AG04450 (cell line): ENCODE measurements around the gene RHOC. TPM values are rescaled to one million over a fixed set of nuclear protein-coding genes. Genes with fewer than 3 reads are reported as not detected.

Experiments used
- CTCF ChIA-PET: fragments of 300-600, 350-600 bp; formaldehyde crosslinking; extraction: SDS; loops from one replicate; lab custom pipeline; 2022; ENCODE audit warnings: antibody characterized with exemption, inconsistent platforms; lab: Charles Lee
- POLR2A ChIA-PET: fragments of 350-600 bp; formaldehyde crosslinking; extraction: SDS; loops from one replicate; lab custom pipeline; 2021; ENCODE audit warnings: antibody characterized with exemption, inconsistent platforms; lab: Yijun Ruan, JAX
- DNase-seq: peaks from one replicate; pipeline ENCODE4 v3.0.0-alpha.2; 2011; ENCODE audit warnings: low read depth, low spot score
- H3K27ac ChIP-seq: one replicate; pipeline ENCODE4 v1.5.1; 2012; ENCODE audit warnings: low read depth, low read length, control low read depth
- H3K27me3 ChIP-seq: one replicate; pipeline ENCODE4 v1.6.0; 2012; ENCODE audit warnings: low read length; ENCODE audit not compliant: control insufficient read depth, insufficient read depth
- H3K4me3 ChIP-seq: 2 replicates; pipeline ENCODE4 v1.5.1; 2011; ENCODE audit warnings: mild to moderate bottlenecking, low read depth, low read length, control low read depth
- H3K9me3 ChIP-seq: 2 replicates; pipeline ENCODE4 v1.5.1; 2012; ENCODE audit warnings: low read length; ENCODE audit not compliant: control insufficient read depth, insufficient read depth
- polyA plus RNA-seq: library from polyadenylated mRNA; depleted of rRNA; stranded (reverse); fragments of >200 nt; gene quantifications from 2 replicates; pipeline ENCODE4 v1.2.3, GENCODE V29; 2011
- TF ChIP-seq, protein P1 (sequence below): IDR thresholded peaks from 2 replicates; pipeline ENCODE4 v1.5.1; 2011; ENCODE audit warnings: low read depth, low read length, control low read depth, inconsistent platforms

Gene RHOC
- polyA plus RNA-seq, 1 experiment = 574 TPM

DNA sequence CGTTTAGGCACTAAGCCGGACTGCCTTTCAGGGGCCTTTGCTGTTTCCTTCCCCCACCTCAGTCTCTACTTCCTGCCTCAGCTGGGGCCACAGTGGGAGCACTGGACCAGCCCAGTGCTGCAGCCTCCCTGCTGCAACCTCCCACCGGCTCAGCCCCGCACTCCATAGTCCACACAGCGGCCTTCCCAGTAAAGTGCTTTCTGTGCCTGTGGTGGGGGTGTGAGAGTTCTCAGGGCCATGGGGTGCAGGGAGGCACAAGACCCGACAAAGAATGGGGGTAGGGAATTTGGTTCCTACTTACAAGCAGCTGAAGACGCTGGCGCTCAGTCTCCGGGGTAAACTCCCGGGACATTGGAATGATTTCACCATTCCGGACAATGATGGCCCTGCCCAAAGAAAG lies 4.7 kb upstream of the RHOC start:
- no peak for DNase-seq
- ChIA-PET CTCF (no interaction called here), POLR2A (no interaction called here)
- TF ChIP-seq, protein P1, sequence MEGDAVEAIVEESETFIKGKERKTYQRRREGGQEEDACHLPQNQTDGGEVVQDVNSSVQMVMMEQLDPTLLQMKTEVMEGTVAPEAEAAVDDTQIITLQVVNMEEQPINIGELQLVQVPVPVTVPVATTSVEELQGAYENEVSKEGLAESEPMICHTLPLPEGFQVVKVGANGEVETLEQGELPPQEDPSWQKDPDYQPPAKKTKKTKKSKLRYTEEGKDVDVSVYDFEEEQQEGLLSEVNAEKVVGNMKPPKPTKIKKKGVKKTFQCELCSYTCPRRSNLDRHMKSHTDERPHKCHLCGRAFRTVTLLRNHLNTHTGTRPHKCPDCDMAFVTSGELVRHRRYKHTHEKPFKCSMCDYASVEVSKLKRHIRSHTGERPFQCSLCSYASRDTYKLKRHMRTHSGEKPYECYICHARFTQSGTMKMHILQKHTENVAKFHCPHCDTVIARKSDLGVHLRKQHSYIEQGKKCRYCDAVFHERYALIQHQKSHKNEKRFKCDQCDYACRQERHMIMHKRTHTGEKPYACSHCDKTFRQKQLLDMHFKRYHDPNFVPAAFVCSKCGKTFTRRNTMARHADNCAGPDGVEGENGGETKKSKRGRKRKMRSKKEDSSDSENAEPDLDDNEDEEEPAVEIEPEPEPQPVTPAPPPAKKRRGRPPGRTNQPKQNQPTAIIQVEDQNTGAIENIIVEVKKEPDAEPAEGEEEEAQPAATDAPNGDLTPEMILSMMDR = no peak
- Histone ChIP-seq H3K9me3 (no peaks in the 10 kb centered on the region; the same call in 1 of the 2 replicates), H3K4me3 (no peak overlapping the region), H3K27ac (no peak overlapping the region), H3K27me3 (peaks cover 3% of the 10 kb centered on the region)

DNA sequence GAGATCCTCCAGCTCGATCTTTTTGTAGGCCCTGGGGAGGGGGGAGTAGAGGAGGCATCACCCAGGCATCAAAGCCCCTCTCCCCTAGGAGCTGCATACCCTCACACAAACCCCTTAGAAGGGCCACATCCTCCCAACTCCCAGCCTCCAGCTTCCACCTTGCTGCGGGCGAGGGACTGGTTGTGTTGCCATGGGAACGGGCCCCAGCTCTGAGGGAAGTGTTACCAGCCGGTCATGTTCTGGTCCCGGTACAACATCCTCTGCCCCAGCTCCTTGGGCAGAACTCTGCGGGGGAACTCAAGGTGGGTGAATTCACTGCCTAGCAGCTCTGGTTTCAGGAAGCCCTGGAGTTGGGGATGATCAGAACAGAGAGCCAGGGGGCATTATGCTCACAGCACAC lies 4.1 kb upstream of the RHOC start:
- TF ChIP-seq, protein P1 = no peak
- Histone ChIP-seq H3K9me3 (no peaks in the 10 kb centered on the region; the same call in 1 of the 2 replicates), H3K4me3 (no peak overlapping the region), H3K27ac (no peak overlapping the region), H3K27me3 (peaks cover 3% of the 10 kb centered on the region)
- ChIA-PET CTCF (interaction anchor here (1.4 kb wide), 1 partner anchor 93 kb away, joined by 6 read pairs; no protein-coding TSS in a partner anchor), POLR2A (no interaction called here)
- DNase-seq = no peak

- H3K9me3 ChIP-seq = no peaks in the 10 kb centered on the region; the same call in 1 of the 2 replicates
- no peak overlapping the region for H3K27ac ChIP-seq
- ChIA-PET CTCF (interaction anchor here (1.2 to 1.4 kb wide), 2 partner anchors 93 to 209 kb away, joined by 6 to 7 read pairs; no protein-coding TSS in a partner anchor), POLR2A (interaction anchor here (1.4 kb wide), 1 partner anchor 36 kb away, joined by 3 read pairs; the partner anchor contains the start of gene MOV10)
- peaks cover 3% of the 10 kb centered on the region for H3K27me3 ChIP-seq
- TF ChIP-seq, protein P1 = no peak
- DNase-seq = no peak
- no peak overlapping the region for H3K4me3 ChIP-seq
Observed at GRCh38 chr1:112710586-112710985, 3.7 kb upstream of the RHOC start.

GRCh38 chr1:112710159-112710558 lies 3.2 kb upstream of the RHOC start:
- ChIA-PET CTCF (interaction anchor here (1.2 to 1.4 kb wide), 3 partner anchors 94 to 319 kb away, joined by 6 to 7 read pairs (median 6); no protein-coding TSS in a partner anchor), POLR2A (interaction anchor here (1.4 kb wide), 1 partner anchor 36 kb away, joined by 3 read pairs; the partner anchor contains the start of gene MOV10)
- Histone ChIP-seq H3K27me3 (peaks cover 3% of the 10 kb centered on the region), H3K9me3 (no peaks in the 10 kb centered on the region; the same call in 1 of the 2 replicates), H3K4me3 (no peak overlapping the region), H3K27ac (no peak overlapping the region)
- no peak for DNase-seq
- TF ChIP-seq, protein P1 = no peak

DNA sequence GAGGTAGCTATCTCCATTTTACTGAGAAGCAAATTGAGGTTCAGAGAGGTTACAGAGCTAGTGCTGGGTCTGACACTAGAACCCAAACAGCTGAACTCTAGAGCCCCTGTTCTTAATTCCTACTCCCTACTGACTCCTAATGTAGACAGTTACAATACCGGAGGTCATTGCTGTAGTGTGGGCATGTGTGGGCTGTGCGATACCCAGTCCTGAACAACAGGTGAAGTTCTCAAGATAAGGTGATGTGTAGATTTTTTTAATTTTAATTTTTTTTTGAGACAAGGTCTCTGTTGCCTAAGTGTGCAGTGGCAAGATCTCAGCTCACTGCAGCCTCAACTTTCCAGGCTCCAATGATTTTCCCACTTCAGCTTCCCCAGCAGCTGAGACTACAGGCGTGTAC lies 1.6 kb upstream of the RHOC start:
- H3K27ac ChIP-seq = no peak overlapping the region
- DNase-seq = no peak
- CTCF ChIA-PET = interaction anchor here (0.7 to 2.9 kb wide), 17 partner anchors 7 to 410 kb away, joined by 3 to 17 read pairs (median 6); partner anchors contain the start of genes LRIG2, MOV10 and PPM1J
- POLR2A ChIA-PET = interaction anchor here (0.6 to 0.7 kb wide), 3 partner anchors 8 to 317 kb away, joined by 3 to 4 read pairs (median 4); partner anchors contain the start of gene MOV10
- H3K27me3 ChIP-seq = no peaks in the 10 kb centered on the region
- H3K4me3 ChIP-seq = no peak overlapping the region
- TF ChIP-seq, protein P1 = no peak
- no peaks in the 10 kb centered on the region for H3K9me3 ChIP-seq
